Suppressor macrophage treated with lipopolysaccharide for 1 hour (primary cell): Measurements from ENCODE around the gene CD48.
A peak's percentile ranks its signal among the peaks of the same experiment; 100 is the strongest.
"Not testable (repeated sequence)": the region's sequence is repeated elsewhere in the genome, so short reads cannot be mapped to it uniquely, and the experiment has no call there.

Experiments
- DNase-seq, 3 donors: peaks; one replicate each; pipeline ENCODE4 v3.0.0-alpha.2; 2020 to 2022

Gene CD48

GRCh38 chr1:160675641-160676410 lies 35.8 kb downstream of the CD48 start:
- DNase-seq: peak; percentile 87 to 89 (median 88)

DNA sequence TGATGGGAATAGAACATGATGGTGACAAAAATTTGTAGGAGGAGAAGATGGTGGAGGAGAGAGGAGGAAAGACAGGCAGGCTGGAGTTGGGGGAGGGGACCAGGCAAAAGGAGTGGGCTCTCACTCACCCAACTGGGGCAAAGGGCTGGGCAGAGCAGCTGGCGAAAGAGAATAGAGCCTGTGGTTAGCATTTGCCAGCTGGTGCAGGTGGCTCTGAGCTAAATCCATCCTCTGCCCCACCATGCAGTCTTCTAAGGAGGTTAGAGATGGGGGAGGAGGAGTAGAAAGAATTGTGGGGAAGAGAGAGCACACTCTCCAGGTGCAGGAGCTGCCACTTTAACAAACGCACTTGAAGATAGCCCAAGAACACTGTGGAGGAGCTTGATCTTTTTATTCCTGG lies 37.2 kb downstream of the CD48 start:
- no peak for DNase-seq

DNA sequence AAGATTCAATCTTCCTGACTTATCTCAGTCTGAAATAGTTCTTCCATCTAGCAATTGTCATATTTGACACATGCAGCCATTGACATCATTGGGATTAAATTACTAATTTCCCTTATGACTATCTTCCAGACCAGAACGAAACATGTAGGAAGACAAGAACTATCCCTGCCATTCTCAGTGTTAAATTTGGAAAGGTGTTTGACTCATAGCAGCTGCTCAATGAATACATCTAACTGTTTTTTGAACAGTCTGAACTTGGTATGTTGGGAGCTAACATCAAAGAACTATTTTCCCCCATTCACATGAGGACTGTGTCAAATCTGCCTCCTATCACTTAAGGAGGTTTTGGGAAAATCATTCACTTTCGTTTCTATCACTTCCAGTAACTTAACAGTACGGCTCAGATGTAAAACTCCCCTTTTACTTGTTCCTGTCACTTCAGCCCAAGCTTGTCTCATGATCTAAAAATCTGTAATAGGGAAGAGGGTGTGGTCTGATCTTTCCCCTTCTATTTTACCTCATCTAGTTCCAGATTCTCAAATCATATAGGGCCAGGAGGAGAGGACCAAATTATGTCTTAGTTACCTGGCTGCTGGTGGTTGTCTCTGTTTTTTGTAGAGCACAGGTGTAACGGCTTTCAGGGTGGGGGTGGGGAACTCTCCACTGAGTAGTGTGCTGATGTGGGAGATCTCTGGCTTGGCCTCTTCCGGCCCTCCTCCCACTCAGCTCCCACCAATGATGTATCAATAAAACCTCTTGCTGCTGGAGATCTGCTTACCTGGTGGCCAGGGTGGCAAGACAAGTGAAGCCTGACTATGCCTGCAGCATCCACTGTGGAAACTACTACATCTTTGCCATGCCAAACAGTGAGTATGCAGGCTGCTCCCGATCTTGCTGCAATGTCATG lies 38.6 kb downstream of the CD48 start:
- DNase-seq: peak; percentile 78 to 98 (median 84)

- DNase-seq: peak in 2 of 3 donors; percentile 36 to 74
Measured at GRCh38 chr1:160671603-160672517, 39.8 kb downstream of the CD48 start.

GRCh38 chr1:160670701-160671100 lies 40.9 kb downstream of the CD48 start:
- DNase-seq: no peak

DNA sequence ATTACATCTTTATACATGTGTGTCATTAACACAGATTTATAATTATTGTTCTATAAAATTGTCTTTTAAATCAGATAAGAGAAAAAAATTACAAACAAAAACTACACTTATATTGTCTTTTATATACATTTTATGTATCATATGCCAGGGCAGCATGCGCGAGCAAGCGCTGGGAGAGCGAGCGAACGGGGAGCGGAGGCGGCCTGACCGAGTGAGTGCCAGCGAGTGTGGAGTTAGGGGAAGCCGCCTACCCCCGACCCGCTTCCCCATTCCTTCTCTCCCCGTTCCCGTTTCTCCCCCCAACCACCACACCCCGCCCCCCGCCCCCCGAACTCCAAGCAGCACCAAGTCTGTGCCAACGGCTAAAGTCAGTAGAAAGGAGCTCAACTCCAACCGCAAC lies 41.8 kb downstream of the CD48 start:
- DNase-seq: no peak

GRCh38 chr1:160669276-160669675 lies 42.3 kb downstream of the CD48 start:
- DNase-seq: no peak

DNA sequence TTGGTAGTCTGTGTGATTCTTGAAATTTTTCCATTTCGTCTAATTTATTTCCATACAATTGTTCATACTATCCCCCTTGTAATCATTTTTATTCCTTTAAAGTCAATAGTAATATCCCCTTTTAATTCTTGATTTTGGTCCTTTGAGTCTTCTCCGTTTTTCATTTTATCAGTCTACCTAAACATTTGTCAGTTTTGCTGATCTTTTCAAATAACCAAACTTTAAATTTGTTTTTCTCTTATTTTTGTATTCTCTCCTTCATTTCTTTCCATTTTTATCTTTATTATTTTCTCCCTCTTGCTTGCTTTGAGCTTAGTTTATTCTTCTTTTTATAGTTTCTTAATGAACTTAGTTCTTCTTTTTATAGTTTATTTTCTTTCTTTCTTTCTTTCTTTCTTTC lies 43.7 kb downstream of the CD48 start:
- DNase-seq: no peak

GRCh38 chr1:160666079-160666442 lies 45.6 kb downstream of the CD48 start:
- DNase-seq: peak in 1 of 3 donors; percentile 11

- DNase-seq: peak; percentile 88 to 97 (median 91)
Measured at GRCh38 chr1:160665330-160666078, 46.1 kb downstream of the CD48 start.

GRCh38 chr1:160664573-160665051 lies 47.0 kb downstream of the CD48 start:
- peak in 1 of 3 donors; percentile 63 for DNase-seq

GRCh38 chr1:160662910-160663309 lies 48.7 kb downstream of the CD48 start:
- DNase-seq: peak; percentile 44 to 54 (median 53)

- no peak for DNase-seq
Measured at GRCh38 chr1:160659566-160659965, 52.1 kb downstream of the CD48 start.

GRCh38 chr1:160658814-160659193 lies 52.8 kb downstream of the CD48 start:
- DNase-seq: no peak

- DNase-seq: no peak
Measured at GRCh38 chr1:160658162-160658813, 53.3 kb downstream of the CD48 start.

GRCh38 chr1:160657250-160657781 lies 54.3 kb downstream of the CD48 start:
- DNase-seq: peak in 2 of 3 donors; percentile 63 to 66

- DNase-seq: no peak
Measured at GRCh38 chr1:160656737-160657136, 54.9 kb downstream of the CD48 start.

- DNase-seq: no peak
Measured at GRCh38 chr1:160653620-160654016, 58.0 kb downstream of the CD48 start.

DNA sequence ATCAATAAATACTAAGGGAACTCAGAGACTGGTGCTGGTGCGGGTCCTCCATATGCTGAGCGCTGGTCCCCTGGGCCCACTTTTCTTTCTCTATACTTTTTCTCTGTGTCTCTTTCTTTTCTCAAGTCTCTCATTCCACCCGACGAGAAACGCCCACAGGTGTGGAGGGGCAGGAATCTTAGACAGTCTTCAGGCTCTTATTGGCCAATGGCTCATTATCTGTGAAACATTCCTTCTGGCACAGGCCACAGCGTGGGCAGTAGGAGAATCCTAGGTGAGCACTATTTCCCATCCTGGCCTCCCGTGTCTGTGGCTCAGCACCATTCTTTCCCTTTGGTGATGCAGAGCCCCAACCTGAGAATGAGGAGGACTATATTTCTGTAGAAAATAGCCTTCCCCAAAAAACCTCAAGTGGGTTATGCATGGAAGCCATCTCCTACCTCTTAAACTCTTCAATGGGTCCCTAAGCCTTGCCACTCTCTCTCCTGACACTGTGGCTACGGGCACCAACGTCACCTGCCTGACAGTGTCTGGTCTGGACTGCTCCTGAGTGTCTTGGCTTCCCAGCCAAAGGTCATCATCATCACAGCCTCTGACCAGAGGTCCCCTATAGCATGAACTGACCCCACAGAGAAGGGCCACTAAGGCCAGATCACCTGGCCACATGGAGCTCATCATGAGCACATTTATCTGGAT lies 58.5 kb downstream of the CD48 start:
- DNase-seq: no peak

DNA sequence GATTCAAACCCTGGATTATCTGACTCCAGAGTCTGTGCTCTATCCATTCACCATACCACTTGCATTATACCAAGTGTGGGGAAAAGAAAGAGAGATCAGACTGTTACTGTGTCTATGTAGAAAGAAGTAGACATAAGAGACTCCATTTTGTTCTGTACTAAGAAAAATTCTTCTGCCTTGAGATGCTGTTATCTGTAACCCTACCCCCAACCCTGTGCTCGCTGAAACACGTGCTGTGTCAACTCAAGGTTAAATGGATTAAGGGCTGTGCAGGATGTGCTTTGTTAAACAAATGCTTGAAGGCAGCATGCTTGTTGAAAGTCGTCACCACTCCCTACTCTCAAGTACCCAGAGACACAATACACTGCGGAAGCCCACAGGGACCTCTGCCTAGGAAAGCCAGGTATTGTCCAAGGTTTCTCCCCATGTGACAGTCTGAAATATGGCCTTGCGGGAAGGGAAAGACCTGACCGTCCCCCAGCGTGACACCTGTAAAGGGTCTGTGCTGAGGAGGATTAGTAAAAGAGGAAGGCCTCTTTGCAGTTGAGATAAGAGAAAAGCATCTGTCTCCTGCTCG lies 59.5 kb downstream of the CD48 start:
- not testable (repeated sequence) for DNase-seq
